GM18867 (cell line): ENCODE measurements around the gene PRXL2A.
"Not testable (repeated sequence)": the region's sequence is repeated elsewhere in the genome, so short reads cannot be mapped to it uniquely, and the experiment has no call there.

Source experiments
- ATAC-seq: cut with Tn5 transposase; IDR thresholded peaks from one replicate; pipeline ENCODE4 v1.9.1; 2021; ENCODE audit warnings: mild to moderate bottlenecking, moderate library complexity; ENCODE audit not compliant: unreplicated experiment

PRXL2A gene

DNA sequence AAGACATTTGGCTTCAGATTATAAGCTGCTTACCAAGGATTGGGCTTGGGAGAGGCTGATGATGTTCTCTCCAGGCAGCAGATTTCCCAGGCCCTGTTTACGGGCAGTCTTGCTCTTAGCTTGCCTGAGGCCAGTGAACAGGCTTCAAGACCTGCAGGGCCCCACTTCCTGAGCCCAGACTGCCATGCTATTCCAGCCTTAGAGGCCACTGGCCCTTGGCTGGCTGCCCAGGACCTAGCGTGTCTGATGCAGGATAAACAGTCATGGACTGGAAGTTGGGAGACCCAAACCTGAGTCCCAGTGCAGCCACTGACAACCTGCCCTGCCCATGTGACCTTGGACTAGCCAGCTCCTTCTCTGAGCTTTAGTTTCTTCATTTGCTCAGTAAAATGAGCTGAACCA is 2.9 kb downstream of the PRXL2A start:
- no peak for ATAC-seq

DNA sequence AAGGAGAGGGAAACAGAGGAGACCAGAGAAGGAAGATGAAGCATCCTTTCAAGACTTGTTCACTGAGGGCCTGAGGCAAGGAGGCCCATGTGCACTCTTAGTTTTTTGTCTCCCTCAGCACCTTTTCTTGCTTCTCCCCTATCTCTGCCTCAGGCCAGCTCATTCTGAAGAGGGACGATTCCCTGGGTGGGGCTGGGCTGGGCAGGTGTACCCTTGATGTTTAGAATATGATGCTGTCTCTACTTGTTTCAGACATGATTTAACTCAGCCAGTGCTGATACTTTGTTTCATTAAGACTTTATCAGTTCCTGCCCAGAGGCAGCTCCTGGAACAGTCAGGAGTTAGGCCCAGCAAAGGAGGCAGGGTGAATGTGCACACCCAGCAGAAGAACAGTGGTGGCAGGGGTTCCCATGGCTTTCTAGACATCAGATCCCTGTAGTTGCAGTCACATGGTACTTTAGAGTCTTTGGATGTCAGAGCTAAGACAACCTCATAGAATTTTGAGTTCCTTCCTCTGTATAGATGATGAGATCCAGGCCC is 3.4 kb downstream of the PRXL2A start:
- ATAC-seq, result no peak

DNA sequence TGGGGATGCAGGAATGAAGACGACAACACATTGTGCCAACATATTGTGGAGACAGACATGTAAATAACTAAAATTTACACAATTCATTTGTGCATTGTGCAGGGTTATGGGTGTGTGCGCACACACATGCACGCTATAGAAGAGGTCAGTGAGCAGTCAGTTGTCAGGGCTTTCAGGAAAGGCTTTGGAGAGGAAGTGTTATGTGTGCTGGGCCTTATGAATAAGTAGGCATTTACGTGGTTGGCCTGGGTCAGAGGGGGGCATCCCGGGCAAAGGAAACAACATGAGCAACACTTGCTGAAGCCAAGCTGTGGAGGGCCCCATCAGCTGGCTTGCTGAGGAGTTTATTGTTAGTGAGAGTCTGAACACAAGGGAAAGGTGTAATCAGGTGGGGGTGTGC is 4.1 kb downstream of the PRXL2A start:
- ATAC-seq, result no peak

DNA sequence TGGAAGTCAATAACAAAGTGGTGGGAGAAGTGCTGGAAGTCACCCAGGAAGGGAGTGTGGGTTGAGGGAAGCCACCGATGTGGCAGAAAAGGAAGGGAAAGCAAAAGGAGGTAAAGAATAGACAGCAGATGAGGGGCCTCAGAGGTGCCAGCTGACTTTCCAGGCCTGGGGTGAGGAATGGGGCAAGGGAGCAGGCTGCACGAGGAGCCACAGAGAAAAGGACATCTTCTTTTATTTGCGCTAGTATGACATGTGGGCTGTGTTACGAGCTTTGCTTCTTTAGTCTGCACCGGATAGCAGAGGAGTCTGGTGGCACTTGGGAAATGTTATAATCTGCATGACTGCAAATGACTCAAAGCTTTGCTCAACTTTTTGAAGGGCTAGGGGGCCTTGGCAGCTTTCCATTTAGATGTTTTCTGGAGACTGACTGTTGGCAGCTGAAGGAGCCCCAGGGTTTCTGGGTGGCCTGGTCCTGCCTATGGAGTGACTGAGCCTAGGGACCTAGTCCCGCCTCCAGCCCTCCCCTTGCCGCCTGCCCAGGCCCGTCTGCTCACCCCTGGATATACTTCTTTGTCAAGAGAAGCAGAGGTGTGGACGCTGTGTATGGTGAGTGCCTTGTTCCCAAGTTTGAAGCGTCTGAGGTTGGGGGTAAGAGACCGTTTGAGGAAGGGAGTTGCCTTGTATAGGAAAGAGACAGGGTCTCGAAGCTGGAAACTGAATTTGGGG is 5.1 kb downstream of the PRXL2A start:
- no peak for ATAC-seq

DNA sequence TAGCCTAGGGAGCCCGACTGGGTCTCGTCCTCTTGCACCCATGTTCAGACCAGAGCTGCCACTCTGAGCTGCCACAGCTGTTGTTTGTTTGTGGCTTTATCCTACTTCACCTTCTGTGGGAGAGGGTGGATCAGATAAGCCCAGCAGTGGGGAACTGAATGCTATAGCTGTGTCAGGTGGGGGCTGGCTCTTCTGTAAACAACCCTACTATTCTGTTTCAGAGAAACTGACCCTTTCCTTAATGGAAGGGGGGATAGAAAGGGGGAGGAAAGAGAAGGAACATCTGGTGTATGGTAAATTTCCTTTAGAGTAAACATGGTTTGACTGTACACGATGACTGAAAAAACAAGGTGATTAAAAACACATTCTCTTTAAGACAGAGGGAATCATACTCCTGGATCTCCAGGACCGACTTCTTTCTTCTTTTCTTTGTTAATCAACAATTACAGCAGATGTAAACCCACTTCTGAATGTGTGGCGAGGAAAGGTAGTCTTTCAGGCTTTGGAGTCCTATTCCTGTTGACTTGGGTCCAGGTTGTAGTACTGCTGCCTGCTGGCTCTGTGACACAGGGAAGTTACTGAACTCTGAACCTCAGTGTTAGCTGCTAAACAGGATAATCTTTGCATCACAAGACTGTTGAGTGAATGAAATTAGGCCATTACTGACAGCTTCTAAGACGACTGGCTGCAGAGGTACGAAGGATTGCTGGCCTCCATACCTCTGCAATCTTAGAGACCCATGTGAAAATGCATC is 6.0 kb downstream of the PRXL2A start:
- no peak for ATAC-seq

DNA sequence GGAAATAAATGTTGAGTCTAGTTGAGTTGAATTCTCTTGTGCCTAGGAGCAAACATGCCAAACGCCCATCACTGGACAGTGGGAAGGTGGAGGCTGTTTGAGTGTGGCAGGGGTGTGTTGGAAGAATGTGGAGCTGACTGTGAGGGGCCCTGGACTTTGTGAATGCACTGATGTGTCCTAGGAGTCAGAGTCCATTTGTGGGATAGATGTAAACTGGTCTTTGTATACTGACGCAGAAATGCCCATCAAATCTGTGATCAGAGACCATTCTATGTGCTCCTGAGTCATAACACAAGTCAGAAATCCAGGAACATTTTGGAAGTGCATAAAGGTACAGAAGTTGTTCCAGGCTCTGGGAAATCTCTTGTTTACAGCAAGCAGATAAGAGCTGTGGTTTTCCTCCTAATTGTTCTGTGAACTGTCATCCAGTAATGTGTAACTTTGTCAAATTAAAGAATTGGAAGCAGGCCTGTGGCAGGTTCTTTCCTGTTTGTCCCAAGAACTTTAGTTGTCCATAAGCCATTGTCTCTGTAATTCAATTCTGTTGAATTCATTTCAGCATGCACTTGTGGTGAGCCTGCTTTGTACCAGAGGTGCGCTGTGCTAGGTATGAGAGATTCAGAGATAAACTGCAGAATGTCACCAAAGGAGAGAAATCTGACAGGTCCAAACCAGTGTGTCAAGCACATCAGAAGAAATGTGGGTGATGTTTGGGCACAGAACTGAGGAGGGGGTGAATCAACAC is 7.6 kb downstream of the PRXL2A start:
- ATAC-seq, result no peak

DNA sequence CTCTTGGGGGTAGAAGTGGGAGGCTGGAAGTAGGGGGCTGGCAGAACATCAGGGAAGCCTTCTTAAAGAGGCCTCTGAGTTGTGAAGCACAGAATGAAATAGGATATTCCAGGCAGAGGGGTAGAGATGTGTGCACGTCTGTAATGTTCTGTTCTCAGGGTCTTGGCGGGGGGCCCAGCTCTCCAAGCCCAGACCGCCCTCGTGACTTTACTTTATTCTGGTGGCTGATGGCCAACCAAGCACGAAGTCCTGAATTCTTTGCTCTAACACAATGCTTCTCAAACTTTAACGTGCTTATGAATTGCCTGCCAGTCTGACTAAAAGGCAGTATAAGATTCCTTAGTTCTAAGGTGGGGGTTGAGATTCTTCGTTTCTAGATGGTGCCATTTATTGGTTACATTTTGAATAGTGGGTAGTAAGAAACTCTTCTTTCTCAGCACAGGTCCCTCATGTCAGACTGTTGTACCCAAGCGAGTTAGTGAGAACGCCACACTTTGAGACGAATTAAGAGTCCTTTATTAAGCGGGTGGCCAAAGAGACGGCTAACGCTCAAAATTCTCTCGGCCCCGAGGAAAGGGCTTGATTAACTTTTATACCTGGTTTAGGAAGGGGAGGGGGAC is 8.2 kb downstream of the PRXL2A start:
- no peak for ATAC-seq

DNA sequence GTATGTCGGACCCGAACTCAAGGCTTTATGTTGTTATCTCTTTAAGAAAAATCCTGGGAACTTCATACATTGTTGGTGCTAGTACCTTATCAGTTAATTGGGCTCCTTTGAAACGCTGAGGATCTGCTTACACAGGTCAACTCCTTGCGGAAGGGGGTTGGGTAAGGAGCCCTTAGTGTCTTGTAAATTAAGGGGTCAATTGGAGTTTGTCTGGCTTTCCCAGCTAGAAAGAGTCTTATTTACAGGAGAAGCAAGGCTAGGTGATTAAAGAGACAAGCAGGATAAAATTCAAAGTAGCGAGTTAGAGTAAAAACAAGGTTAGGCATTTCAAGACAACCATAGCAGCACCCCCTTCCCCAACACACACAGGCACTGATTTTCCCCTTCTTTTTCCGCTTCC is 8.9 kb downstream of the PRXL2A start:
- not testable (repeated sequence) for ATAC-seq

DNA sequence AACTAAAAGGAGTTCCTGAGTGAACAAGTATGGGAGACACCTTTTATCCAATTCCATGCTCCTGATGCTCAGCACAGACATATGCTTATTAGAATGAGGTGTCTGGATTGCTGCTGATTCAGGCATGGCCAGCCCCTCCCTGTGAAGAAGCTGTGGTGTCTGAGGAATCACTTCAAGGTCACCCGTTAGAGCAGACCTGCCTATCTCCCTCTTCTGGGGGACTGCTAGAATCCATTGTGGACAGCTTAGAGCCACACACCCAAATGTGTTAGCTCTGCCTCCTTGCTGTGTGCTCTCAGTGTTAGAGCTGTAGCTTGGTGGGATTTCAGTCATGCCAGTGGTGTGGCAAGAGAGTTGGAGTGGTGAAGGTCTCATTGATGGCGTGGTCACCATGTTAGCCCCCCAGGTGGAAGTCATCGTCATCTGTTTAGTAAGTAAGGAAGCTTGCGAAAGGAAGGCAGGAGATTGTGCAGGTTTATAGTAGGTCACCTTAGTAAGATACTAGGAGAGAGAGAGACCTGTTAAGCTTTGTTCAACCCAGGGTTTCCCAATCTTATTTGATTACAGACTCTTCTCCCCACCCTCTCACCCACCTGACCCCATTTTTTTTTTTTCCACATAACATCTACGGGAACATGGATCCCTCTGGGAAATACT is 12.8 kb downstream of the PRXL2A start:
- peak; percentile 26 for ATAC-seq

DNA sequence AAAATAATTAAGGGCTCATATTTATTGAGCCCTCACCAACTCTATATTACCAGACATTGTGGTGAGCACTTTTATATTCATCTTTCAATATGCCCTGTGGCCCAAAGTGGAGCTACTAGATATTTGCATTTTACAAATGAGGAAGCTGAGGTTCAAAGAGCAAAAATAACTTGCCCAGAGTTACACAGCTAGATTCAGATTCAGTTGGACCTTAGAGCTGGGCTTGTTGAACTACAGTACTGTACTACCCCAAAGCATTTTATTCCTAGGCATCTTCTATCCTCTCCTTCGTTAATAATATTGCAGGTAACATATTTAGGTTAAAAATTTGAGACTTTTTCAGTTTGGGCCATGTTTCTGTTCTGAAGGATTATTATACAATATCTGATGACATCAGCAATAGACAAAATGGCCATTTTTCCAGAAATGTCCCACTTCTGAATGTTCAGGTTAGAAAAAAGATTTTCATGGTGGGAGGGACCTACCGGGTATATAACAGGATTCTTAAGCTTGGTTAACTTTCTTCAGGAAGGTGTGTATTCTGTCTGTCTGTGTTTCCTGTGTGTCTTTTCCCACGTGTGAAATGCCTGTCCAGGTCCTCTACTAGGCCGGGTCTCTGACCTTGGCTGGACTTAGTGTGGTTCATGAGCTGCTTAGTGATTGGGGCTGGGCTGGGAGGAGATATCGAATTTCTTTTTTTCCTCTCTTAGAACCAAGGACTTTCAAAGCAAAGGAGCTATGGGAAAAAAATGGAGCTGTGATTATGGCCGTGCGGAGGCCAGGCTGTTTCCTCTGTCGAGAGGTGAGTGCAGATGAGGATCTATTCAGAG is 13.6 kb downstream of the PRXL2A start:
- ATAC-seq, result peak; percentile 97

DNA sequence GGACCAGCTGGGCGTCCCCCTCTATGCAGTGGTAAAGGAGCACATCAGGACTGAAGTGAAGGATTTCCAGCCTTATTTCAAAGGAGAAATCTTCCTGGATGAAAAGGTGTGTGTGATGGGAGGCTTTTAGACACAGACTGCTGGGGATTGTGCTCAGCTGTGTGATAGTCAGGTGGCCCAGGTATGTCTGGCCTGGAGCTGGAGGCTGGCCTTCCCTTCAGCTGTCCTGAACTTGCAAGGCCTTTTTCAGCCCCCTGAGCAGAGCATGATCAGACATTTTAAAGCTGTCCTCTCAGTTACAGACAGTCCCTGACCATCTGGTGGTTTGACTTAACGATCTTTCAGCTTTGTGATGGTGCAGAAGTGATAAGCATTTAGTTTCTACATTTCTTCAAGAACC is 17.6 kb downstream of the PRXL2A start:
- no peak for ATAC-seq

DNA sequence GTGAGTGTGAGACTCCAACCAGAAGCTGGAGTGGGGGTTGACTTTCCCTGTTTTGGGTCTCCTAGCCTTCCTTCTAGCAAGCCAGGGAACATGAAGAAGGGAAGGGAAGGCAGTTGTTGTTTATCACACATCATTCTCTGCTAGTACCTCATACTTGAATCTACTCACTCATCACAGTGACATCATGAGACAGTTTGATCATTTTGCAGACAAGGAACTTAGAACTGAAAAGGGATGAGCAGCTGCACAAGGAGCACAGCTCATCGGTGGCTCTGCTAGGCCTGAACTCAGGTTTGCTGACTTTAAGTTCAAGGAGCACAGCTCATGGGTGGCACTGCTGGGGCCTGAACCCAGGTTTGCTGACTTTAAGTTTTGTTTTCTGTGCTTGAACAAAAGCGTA is 19.2 kb downstream of the PRXL2A start:
- no peak for ATAC-seq

DNA sequence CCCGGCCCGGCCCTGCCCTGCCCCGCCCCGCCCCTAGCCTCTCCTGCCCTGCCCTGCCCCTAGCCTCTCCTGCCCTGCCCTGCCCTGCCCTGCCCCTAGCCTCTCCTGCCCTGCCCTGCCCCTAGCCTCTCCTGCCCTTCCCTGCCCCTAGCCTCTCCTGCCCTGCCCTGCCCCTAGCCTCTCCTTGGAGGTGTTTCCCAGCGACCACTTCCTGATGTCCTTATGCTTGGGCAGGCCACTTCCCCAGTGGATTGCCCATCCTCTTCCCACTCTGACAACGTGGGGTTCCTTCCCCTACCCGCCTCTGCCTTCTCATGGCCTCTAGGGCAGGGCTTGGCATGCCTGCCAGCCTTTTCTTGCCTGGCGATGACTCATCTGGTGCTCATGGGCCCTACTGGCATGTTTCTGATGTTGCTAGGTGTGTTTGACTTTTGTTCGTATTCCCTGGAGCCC is 21.2 kb downstream of the PRXL2A start:
- ATAC-seq, result no peak

DNA sequence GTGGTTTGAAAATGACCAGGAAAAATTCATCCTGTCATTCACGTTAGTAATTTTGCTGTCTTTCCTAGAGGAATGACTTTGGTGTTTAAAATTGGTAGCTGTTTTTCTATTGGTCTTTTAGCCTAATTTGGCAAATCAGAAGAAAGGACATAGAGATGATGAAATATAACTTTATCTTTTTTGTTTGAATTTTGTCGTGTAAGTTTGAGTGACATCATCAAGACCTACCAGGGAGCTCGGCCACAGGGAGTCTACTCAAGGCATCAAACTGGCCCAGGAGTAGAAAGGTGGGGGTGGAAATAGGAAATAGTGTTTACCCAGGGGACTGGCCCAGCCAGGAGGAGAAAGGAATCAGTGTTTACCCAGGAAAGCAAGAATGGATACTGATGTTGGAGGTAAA is 24.8 kb downstream of the PRXL2A start:
- no peak for ATAC-seq

DNA sequence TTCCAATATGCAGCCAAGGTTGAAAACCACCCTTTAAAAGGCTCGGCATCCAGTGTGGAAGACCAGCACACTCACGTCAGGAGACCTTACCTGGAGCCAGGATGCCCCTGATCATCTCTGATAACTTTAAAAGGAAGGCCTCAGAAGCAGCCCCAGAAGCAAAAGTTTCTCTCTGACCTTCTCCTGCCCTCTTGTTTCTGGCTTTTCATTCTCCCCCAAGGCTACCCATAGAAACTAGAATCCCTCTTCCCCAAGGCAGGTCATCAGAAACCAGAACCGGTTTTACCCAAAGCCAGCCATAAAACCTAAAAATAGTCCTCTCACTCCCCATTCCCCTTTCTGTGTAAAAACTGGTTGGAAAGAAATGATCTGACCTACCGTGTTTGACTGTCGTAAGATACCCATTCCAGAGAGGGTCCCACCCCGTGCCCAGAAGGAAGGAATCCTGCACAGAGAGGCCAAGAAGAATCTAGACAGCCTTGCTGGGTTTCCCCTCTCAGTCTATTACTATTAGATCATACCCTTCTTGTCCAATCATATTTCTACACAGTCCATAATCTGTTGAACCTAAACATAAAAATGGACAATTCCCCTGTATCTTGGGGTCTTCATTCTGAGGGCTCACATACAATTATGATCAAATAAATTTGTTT is 28.2 kb downstream of the PRXL2A start:
- ATAC-seq, result no peak

DNA sequence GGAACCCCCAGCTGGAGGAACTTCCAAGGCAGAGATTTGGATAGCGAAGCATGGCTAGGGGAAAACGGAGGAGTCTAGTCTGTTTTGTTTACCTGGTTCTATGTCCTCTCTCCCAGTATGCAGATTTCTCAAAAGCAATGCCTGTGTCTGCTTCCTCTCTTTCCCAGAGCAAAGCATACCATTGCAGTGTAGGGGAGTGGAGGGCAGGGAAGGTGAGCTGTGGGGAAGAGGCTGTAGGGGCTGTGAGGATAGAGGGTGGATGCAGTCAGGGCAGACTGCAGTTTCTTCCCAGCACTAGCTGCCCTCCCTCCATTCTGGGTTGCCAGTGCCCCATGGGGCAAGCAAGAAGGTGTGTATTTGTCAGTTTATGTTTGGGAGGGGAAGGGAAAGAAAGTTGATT is 28.9 kb downstream of the PRXL2A start:
- ATAC-seq, result no peak

DNA sequence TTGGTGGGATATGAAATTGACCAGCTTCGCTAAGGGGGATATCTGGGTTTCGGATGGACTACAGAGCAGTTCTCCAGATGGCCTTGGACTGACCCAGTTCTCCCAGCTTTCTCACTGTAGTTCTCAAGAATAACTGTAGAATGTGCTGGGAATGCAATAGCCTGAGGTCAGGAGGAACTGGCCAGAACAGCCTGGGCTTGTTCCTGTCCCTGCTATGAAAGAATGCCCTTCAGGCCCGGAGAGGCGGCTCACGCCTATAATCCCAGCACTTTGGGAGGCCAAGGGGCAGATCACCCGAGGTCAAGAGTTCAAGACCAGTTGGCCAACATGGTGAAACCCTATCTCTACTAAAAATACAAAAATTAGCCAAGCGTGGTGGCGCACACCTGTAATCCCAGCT is 33.5 kb downstream of the PRXL2A start:
- no peak for ATAC-seq

DNA sequence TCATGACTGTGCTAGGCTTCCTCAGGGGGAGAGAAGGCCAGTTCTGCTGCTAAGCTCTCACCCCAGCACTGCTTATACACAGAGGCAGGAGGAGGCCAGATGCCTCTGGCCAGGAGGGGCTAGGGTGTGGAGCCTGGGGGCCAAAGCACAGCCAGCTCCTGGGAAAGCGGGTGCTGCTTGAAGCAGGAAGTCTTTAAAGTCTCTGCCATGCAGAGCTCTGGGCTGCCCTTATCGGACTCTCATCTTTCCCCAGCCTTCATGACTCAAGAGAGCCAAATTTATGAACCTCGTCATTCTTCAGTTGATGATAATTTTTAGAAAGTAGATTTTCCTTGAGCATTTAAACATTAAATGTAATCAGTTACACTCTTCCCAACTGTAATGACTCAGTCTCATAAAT is 34.5 kb downstream of the PRXL2A start:
- ATAC-seq, result no peak

DNA sequence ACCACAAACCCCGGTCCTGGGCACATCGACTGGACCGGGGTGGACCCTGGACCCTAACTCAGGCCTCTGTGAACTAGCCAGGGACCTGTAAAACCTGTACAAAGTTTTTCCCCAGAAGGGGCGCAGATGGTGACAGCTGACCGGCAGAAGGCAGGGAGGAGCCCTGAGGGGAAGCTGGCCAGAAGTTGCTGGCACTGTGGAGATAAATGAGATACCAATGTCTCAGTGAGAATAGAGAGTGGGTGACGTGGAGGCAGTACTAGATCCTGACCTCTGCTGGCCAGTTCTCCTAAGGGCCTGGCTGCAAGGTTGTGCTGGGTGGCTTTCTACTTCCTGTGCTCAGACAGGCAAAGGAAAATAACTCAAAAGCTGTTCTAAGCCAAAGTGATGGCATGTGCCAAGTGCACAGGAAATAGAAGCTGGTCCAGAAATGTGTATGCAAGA is 35.2 kb downstream of the PRXL2A start:
- peak; percentile 84 for ATAC-seq
